Ovary (tissue), 3 donors: ENCODE data around the gene SMG1.

ENCODE experiments used
- CTCF ChIP-seq, 3 donors: fragments of 450-650 bp in 2 of 3; fragments of 200-600 bp in 1 of 3; IDR thresholded peaks; one replicate each; pipeline versions ENCODE4 v1.5.1 to v1.8.0; 2016 to 2022; ENCODE audit warnings: antibody characterized with exemption in 3 of 3, mild to moderate bottlenecking in 1 of 3
- EP300 ChIP-seq: sonication (generic); formaldehyde crosslinking; IDR thresholded peaks from one replicate; pipeline ENCODE4 v1.6.1; 2017; ENCODE audit warnings: antibody characterized with exemption
- POLR2A ChIP-seq: fragments of 450-650 bp; IDR thresholded peaks from one replicate; pipeline ENCODE4 v1.6.1; 2017; ENCODE audit warnings: antibody characterized with exemption, mild to moderate bottlenecking, moderate library complexity
- donor health status: DM: no; HTN: no; CAD: no.

GRCh38 chr16:18942061-18942460 is 15.9 kb upstream of the SMG1 start:
- TF ChIP-seq CTCF (IDR thresholded peaks at IDR 0.05) (no peak), POLR2A (no peak), EP300 (no peak)
